Glomerular visceral epithelial cell (primary cell): ENCODE measurements around the gene SIX1.
A peak's percentile ranks its signal among the peaks of the same experiment; 100 is the strongest.

Experiments
- DNase-seq: peaks from one replicate; pipeline ENCODE4 v3.0.0-alpha.2; 2016; ENCODE audit errors: extremely low spot score

SIX1 gene

DNA sequence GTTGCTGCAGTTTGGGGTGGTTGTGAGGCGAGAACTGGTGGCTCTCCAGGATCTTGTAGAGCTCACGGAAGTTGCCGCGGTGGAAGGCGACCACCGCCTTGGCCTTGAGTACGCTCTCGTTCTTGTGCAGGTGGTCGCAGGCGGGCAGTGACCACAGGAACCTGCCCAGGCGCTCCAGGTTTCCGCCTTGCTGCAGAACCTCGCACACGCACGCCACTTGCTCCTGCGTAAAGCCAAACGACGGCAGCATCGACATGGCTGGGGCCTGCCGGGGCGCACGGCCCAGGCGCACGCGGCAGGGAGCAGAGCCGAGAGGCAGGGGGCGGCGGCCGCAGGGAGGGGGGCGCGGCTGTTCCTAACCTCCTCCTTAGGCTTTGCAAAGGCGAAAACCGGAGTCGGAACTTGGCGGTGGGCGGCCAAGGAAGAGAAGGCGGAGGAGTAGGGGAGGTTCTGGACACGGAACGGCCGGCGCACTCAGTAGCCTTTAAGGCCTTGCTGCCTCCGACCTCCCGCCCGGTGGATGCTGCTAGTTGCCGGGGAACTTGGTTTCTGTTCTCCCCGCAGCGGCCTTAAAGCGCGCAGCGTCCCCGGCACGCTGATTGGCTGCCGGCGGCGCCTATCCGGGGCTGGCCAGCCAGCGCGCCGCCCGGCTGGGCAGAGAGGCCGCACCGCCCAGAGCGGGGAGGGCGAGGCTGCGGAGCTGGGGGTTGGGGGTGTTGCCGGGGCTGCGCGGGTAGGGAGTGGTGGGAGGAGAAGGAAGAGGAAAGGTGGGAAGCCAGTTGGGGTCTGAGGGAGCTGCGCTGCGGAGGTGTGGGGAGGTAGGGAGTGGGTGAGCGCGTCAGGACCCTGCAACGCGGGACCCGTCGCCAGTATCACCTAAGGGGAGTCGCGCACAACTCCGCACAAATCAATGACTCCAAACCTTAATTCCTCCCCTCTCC lies at the start of gene SIX1:
SIX1 (minus strand) TSS at position 544 of the 941 bp plus-strand sequence; CDS start at position 256, 288 bp downstream.
- peak; percentile 91 for DNase-seq

DNA sequence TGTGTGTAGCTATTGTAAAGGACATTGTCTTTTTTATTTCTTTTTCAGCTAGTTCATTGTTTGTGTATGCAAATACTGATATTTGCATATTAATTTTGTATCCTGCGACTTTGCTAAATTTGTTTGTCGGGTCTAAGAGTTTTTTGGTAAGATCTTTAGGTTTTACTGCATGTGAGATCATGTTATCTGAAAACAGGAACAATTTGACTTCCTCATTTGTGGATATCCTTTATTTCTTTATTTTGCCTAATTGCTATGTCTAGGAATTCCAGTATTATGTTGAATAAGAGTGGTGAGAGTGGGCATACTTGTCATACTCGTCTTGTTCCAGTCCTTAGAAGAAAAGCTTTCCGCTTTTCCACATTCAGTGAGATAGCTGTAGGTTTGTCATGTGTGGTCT lies 46.0 kb upstream of the SIX1 start:
- no peak for DNase-seq

DNA sequence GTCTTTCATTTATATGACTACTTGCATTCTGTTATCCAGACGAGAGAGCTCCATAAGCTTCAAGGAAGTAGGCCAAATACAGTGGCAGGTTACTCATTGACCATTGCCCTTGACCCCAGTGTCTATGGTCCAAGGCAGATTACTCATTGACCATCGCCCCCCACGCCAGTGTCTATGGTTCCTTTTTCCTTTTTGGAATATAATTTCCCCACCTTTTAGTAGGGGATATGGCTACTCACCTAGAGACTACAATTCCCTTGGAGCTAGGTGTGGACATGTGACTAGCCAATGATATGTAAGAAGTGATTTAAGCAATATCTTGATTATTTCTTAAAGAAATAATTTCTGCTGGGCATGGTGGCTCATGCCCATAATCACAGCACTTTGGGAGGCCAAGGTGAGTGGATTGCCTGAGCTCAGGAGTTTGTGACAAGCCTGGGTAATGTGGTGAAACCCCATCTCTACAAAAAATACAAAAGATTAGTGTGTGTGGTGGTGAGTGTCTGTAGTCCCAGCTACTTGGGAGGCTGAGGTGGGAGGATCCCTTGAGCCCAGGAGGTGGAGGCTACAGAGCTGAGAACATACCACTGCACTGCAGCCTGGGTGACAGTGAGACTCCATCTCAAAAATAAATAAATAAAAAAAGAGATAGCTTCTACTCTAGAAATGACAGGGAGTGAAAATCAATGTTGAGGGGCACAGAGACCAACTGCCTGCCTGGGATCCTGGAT lies 42.3 kb upstream of the SIX1 start:
- no peak for DNase-seq

DNA sequence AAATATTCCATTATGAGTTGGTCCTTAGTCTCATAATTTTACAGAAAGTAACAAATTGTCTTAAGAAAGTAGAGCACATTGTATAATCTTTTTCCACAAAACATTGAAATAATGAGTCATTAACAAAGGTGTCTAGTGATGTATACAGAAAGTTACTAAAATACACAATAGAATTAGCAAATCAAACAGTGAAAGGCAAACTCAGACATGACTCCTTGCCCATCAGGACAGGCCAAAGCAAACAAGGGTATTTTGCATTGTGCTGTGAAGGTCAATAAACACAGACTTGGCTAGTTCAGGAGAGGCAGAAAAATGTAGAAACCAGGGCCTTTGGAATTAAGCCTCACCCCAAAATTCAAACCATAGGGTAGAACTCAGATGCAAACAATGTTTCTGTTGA lies 37.6 kb upstream of the SIX1 start:
- no peak for DNase-seq

DNA sequence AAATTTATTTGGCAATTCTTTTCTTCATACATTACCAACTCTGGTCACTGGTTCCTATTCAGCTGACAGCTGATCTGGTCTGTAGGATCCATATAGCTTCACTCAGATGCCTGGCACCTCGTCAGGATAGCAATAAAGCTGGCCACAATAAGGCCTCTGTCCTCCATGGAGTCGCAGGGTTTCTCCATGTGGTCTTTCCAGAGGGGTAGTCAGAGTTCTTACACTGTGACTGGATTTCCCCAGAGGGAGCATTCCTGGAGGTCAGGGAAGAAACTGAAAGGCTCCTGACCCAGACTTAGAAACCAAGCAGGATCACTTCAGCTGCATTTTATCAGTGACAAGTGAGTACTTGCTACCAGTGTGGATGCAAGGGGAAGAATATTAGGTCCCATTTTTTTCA lies 34.9 kb upstream of the SIX1 start:
- no peak for DNase-seq

DNA sequence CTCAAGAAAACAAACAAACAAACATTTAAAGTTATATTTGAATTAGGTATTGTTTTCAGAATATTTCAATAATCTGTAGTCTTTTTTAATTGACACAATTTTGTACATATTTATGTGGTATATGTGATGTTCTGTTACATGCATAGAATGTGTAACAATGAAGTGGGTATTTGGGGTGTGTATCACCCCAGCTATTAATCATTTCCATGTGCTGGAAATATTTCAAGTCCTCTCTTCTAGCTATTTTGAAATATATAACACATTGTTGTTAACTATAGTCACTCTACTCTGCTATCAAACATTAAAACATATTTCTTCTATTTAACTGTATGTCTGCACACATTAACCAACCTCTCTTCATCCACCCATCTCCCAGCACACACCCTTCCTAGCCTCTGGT lies 32.0 kb upstream of the SIX1 start:
- no peak for DNase-seq

DNA sequence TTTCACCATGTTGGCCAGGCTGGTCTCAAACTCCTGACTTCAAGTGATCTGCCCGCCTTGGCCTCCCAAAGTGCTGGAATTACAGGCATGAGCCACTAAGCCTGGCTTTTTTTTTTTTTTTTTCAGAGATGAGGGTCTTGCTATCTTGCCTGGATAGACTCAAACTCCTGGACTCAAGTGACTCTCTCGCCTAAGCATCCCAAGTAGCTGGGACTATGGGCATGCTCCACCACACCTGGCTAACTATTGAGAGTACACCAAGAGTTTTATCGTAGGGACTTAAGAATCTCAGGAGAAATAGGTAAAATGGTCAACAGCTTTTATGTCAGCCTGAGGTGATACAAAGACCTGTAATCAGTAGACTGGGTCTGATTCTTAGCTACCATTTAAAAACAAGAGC lies 31.2 kb upstream of the SIX1 start:
- DNase-seq: no peak

DNA sequence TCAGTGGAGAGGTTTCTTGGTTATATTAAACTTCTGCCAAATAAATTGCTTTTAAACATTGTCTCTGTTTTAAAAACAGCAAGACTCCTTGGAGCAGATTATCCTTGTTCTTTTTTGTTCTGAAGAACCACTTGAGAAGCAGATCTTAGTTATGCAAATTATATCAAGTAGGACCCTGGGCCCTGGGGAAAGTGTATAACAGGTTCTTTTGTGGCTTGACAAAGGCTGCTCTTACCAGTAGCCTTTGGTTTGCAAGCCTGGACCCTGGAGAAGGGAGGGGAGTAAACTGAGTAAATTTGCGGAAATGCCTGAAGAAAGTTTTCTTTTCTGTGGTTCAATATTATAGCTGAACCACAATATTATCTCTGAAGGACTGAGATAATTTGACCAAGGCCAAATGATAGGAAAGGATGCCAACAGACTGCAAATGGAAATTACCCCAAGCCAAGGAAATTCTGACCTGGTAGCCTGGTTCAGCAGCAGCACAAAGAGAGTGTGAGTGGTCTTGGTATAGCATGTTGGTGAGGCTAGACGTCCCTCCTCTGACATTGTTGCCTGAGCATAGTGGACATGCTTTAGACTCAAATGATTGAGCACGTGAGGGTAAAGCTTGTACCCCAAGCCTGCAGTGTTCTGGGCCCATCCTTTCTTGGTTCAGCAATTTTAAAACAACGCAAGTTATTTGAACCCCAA lies 30.4 kb upstream of the SIX1 start:
- DNase-seq: no peak

DNA sequence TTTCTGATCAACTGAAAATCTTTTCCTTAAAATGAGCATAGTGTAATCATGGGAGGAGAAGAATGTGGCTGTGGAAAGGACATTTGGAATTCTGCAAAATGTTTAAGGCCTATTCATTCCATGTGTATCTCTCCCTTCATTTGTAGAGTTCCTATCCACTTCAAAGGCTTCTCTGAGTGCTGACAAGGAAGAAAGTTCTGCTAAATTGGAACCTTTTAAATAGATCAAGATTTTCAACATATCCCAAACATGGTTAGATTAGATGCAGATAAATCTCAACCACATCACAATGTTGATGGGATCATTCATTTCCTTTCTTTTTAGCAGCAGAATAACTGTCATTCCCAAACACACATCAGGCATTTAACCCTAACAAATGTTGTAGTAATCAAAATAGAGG lies 28.4 kb upstream of the SIX1 start:
- no peak for DNase-seq

DNA sequence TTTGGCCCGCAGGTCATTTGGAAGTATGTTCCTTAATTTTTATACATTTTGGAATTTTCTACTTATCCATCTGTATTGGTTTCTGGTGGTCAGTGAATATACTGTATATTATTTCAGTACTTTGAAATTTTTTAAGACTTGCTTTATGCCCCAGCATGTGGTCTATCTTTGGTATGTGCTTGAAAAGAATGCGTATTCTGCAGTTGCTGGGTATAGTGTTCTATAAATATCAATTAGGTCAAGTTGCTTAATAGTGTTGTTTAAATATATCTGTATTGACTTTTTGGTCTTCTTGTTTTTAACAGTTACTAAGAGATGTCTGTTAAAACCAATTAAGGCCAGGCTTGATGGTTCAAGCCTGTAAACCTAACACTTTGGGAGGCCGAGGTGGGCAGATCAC lies 21.7 kb upstream of the SIX1 start:
- DNase-seq: no peak

DNA sequence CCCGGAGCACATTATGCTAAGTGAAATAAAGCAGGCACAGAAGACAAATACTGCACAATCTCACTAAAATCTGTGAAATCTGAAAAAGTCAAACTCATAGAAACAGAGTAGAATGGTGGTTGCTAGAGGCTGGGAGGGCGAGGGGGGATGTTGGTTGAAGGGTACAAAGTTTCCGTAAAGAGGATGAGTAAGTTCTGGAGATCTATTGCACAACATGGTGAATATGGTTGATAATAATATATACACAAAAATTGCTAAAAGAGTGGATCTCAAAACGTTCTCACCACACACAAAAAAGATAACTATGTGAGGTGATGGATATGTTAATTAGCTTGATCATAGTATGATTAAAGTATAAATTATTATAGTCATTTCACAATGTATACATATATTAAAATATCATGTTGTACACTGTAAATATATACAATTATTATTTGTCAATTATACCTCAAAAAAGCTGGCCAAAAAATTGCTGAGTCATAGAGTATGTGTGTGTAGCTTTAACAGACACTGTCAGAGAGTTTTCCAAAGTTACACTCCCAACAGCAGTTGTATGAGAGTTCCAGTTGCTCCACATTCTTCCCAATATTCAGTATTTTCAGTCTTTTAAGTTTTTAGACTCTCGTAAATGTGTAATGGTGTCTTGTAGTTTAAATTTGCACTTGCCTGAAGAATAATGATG lies 19.3 kb upstream of the SIX1 start:
- no peak for DNase-seq

DNA sequence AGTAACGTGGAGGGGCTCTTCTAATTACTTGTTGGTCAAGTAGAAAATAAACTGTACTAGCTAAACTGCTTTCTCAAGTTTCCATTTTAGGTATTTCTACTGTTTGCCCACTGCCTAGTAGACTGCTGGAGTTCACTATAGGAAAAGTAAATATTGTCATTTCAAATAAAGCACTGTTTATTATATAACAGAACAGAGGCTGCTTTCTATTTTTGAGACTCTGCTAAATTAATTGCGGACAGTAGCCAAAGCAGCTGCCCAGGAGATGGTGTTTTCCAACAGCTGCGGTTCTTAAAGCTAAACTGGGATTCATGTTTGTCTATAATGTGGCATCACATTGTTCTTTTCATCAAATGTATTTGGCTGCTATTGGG lies 15.9 kb upstream of the SIX1 start:
- no peak for DNase-seq

DNA sequence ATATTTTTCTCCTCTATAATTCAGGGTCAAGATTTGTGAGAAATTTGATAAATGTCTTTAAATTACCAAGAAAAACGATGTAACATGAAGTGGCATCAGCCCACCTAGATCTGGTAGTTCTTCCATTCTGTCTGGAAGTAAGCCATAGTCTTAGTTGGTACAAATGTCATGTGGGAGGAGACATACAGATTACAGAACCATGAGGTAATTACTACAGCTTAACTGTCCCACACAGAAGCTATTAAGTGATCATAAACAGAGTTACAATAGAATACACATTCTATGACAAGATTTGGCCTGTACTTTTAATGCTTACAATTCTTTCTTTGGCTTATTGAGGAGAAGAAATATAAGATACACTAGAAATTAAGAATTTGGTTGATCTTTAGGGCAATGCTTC lies 13.7 kb upstream of the SIX1 start:
- DNase-seq: no peak

DNA sequence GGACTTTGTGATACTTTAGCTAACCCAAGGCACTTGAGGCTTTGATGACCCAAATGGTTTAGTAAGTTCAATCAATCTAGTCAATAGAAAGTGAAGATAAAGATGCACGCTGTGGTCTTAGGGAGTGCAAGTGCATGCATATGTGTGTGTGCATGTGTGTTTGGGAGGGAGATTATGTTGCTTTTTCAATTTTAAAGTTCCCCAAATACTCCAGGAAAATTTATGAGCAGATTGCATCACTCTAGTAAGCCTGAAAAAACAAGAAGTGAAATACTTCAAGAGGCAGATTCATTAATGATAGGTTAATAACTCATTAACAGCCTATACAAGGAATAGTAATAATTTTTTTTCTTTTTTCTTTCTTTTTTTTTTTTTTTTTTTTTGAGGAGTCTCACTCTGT lies 12.4 kb upstream of the SIX1 start:
- DNase-seq: no peak

DNA sequence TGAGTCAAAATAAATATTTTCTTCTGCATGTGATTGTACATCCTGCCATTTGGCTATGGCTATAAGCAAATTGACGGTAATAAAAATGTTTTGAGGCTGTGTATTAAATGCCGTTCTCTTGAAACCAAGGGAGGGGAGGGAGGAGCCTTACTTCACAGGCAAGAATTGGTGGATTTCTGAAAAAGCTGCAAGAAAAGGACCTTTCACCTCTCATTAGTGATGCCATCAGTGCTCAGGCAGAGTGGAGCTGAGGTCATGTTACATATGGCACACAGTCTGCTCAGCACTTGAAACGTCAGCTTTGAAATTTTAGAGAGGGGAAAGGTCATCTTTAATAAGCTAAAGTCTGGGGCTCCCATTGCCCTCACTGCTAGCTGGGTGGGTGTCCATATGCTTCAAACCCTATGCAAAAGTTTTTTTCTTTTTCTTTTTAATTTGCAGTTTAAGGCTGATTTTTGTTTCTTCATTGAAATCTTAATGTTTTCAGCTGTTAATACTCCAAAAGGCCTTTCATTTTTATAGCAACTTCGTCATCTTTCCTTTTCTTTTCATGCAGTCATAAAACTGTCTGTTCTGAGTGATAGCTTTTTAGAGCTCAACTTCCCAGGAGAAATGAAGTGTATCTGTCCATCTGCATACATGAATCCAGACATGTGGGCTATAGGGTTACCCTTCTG lies 9.8 kb upstream of the SIX1 start:
- no peak for DNase-seq

DNA sequence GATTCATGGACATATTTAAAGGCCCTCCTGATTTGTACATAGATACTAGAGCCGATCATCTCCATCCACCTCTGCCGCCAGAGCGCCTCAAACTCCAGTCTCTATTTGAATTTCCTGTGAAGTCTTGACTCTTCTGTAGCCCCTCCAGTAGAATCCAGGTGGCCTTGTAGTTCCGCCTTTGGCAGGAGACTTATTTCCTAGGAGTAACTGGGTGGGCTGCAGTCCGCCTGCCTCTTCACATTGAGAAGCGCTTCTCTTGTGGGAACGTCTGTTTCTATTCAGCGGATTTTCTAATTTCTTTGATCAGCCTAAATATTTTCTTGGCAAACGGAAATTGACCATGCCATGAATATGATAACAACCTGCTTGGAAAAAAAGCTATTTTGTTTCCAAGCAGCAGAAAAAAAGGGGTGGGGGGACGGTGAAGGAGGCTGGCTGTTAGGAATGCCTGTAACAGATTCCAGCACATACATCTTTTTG lies 9.0 kb upstream of the SIX1 start:
- DNase-seq: no peak

DNA sequence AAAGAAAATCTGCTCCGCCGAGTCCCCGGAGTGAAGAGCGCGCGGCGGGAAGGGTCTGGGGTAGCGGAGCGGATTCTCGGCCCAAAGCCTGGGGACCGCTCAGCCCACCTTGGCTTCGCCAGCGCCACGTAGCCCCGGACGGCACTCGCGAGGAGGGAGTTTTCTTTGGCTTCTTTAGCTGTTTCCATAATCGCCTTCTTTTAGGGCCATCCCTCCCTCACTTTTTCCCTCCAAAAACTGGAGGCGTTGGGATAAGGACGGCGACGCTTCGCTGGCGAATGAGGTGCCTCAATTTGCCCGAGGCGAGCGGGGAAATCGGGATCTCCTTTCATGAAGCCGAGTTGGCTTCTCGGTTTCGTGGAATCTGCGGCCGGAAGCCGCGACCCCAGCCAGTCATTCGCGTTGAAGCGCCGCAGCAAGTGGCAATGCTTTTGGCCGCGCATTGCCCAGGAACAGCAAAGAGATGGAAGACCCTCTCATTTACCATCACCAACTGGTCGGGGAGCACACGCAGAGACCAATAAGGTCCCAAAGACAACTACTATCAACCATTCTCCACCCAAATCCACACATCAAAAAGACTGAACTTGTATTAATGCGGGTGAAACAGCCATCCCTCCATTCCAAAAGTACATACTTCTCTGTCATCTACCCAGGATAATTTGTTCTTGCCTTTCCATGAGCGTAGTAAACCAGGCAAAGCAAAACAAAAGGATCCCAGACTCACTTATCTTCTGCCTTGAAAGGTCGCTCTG lies 8.4 kb upstream of the SIX1 start:
- DNase-seq: no peak

DNA sequence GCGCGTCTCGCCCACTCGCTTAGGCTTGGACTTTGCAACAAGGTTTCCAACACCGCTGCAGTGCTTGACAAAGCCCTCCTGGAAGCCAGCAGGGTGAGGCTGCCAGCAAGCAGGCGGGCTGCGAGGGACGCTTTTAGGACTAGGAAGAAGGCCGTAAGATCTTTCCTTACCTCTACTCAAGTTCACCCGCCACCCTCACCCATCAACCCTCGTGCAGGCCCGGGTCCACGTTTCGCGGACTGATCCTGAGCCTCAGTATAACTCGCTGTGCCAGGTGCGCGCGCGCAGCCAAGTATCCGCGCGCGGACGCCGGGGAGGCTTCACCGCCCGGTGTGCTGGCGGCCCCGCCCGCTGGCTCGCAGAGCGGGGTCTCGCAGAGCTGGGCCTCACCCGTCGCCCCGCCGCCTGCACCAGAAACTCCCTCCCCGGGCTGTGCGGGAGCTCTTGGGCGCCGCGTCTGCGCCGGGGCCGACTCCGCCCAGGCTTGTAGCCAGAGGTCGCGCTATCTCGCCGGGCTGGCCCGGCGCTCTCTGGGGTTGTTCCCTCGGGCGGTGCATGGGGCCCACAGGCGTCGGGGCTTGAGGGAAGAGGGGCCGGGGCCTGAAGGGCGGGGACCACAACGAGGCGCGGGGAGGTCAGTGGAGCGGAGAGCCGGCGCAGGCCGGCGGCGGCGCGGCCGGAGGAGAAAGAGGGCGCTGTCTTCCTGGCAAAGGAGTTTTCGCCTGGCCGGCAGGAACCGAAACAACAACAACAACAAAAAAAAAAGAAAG lies 7.6 kb upstream of the SIX1 start:
- DNase-seq: peak; percentile 71

DNA sequence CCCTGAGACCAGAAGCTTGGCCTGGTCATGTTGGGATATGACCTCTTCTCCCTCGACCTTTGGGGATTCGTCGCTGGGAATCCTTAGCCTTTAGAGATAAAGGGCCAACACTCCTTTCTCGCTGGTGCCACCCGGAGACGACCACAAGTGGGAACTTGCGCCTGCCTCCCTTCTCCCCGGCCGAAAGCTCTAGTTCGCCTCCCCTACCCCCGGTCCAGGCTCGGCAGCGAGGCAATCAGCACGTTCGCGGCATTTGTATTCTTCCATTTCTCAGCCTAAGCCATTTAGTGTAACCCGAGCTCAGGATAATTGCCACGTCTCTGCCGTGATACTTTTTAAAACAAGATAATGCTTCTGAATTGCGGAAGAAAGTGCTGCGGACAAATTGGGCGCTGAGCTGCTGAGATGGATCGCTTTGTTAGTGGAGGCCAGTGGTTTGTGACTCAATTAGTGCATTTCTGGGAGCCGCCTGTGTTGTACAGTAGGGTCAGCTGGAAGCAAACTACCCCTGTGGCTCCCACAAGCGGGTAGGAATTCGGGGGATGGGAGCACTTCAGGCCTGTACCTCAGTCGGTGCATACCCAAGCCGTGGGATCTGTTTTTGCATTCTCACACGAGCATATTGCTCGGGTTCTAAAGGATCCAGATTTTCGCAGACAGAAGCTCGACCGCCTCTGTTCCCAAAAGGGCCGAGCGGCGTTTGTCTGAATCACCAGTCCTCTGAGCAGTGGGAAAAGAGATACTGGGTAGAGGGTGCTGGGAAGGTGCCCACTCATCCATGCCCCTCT lies 6.8 kb upstream of the SIX1 start:
- DNase-seq: no peak
